PFSK-1 (cell line): ENCODE results near the gene PLEKHH1.

Source experiments
- POLR2AphosphoS5 ChIP-seq: IDR thresholded peaks from 2 replicates; pipeline ENCODE4 v1.6.1; 2012; ENCODE audit warnings: low read depth, mild to moderate bottlenecking, control low read depth, low read length, moderate library complexity
- SIN3A ChIP-seq: IDR thresholded peaks from 2 replicates; pipeline ENCODE4 v1.6.1; 2012; ENCODE audit warnings: mild to moderate bottlenecking, low read length, moderate library complexity, borderline replicate concordance; ENCODE audit not compliant: insufficient read depth
- TAF1 ChIP-seq: IDR thresholded peaks from 2 replicates; pipeline ENCODE4 v1.6.1; 2012; ENCODE audit warnings: low read length, control low read depth, borderline replicate concordance; ENCODE audit not compliant: insufficient read depth
- TF ChIP-seq, protein P1 (sequence below), 2 experiments: IDR thresholded peaks; 2 replicates each; pipeline versions ENCODE4 v1.6.1 to v1.8.0; 2011 to 2012; ENCODE audit warnings: low read depth in 2 of 2, low read length in 2 of 2, control low read depth in 1 of 2, inconsistent platforms in 1 of 2, mild to moderate bottlenecking in 1 of 2, moderate library complexity in 1 of 2; ENCODE audit not compliant: insufficient read depth in 1 of 2

DNA sequence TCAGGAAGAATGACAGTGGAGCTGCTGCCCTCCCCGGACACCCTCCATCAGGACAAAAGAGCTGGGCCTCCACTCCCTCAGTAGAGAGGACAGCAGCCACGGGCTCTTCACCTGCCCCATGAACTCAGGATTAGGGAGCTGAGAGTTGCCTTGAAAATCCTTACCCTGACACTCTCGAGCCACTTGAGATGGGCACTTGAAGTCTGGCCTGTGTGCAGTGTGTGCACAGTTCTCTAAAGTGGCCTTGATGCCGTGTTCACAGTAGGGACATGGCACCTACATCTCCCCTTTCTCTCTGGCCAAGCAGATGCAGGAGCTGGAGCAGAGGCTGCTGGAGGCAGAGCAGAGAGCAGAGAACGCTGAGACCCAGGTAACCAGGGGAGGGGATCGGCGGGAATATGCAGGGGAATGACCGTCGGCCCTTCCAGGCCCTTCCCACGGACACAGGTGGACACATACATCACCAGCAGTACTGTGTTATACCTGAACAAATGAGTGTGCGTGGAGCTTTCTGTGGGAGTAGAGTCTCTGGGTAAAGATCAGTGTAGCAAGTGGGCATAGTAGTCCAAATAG lies 22.5 kb downstream of the PLEKHH1 start:
- TF ChIP-seq TAF1, result no peak
- TF ChIP-seq, protein P1, sequence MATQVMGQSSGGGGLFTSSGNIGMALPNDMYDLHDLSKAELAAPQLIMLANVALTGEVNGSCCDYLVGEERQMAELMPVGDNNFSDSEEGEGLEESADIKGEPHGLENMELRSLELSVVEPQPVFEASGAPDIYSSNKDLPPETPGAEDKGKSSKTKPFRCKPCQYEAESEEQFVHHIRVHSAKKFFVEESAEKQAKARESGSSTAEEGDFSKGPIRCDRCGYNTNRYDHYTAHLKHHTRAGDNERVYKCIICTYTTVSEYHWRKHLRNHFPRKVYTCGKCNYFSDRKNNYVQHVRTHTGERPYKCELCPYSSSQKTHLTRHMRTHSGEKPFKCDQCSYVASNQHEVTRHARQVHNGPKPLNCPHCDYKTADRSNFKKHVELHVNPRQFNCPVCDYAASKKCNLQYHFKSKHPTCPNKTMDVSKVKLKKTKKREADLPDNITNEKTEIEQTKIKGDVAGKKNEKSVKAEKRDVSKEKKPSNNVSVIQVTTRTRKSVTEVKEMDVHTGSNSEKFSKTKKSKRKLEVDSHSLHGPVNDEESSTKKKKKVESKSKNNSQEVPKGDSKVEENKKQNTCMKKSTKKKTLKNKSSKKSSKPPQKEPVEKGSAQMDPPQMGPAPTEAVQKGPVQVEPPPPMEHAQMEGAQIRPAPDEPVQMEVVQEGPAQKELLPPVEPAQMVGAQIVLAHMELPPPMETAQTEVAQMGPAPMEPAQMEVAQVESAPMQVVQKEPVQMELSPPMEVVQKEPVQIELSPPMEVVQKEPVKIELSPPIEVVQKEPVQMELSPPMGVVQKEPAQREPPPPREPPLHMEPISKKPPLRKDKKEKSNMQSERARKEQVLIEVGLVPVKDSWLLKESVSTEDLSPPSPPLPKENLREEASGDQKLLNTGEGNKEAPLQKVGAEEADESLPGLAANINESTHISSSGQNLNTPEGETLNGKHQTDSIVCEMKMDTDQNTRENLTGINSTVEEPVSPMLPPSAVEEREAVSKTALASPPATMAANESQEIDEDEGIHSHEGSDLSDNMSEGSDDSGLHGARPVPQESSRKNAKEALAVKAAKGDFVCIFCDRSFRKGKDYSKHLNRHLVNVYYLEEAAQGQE (IDR thresholded peaks at IDR 0.05; ENCODE audit: insufficient read depth in 1 of 2, low read depth in 2 of 2, low read length in 2 of 2), result no peak
- no peak for TF ChIP-seq POLR2AphosphoS5
- TF ChIP-seq SIN3A, result no peak
